C4-2B (cell line): ENCODE results near the gene PDGFRB.

ENCODE experiments used
- H3K27ac ChIP-seq: fragments of 450-650 bp; 2 replicates; pipeline ENCODE4 v1.5.1; 2017
- ZFX ChIP-seq: fragments of 450-650 bp; IDR thresholded peaks from 2 replicates; pipeline ENCODE4 v1.6.1; 2017
- TF ChIP-seq, protein P1 (sequence below): fragments of 450-650 bp; conservative IDR thresholded peaks from 2 replicates; pipeline ENCODE4 v1.5.1; 2017; ENCODE audit warnings: mild to moderate bottlenecking

PDGFRB gene

DNA sequence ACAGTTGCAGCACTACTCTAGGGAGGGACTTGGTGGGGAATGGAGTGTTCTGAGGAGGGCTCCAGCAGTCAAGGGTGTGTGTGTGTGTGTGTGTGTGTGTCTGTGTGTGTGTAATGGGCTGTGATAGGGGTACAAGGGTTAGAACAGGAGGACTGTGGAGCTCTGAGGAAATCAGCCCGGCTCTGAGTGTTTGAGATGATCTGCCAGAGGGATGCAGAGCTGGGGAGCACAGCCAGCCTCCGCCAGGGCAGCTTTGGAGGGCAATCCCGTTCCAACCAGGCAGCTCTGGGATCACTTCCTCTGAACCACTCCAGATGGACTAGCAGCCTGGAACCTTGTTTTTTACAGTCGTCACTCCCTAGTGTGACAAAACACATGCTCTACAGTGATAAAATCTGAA lies 31.3 kb upstream of the PDGFRB start:
- TF ChIP-seq, protein P1, sequence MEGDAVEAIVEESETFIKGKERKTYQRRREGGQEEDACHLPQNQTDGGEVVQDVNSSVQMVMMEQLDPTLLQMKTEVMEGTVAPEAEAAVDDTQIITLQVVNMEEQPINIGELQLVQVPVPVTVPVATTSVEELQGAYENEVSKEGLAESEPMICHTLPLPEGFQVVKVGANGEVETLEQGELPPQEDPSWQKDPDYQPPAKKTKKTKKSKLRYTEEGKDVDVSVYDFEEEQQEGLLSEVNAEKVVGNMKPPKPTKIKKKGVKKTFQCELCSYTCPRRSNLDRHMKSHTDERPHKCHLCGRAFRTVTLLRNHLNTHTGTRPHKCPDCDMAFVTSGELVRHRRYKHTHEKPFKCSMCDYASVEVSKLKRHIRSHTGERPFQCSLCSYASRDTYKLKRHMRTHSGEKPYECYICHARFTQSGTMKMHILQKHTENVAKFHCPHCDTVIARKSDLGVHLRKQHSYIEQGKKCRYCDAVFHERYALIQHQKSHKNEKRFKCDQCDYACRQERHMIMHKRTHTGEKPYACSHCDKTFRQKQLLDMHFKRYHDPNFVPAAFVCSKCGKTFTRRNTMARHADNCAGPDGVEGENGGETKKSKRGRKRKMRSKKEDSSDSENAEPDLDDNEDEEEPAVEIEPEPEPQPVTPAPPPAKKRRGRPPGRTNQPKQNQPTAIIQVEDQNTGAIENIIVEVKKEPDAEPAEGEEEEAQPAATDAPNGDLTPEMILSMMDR = no peak
- no peak for TF ChIP-seq ZFX
- no peak overlapping the region for H3K27ac ChIP-seq

DNA sequence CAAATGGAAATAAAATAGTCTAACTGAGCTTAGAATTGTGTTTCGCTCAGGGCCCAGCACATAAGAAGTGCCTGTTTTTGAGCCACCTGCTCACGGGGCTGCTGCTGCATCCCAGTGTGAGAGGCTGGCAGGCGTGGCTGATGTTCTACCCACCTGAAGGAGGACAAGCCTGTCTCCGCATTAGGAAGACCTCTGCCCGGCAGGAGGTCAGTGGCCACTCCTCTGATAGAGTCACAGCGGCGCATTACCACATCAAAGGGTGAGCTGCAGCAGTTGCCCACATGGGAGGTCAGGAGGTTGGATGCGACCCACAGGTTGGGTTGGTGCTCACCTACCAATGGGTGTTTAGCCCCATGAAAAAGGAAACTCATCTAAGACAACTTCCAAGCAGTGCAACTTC lies 30.5 kb upstream of the PDGFRB start:
- no peak overlapping the region for H3K27ac ChIP-seq
- TF ChIP-seq, protein P1 = no peak
- TF ChIP-seq ZFX = no peak

DNA sequence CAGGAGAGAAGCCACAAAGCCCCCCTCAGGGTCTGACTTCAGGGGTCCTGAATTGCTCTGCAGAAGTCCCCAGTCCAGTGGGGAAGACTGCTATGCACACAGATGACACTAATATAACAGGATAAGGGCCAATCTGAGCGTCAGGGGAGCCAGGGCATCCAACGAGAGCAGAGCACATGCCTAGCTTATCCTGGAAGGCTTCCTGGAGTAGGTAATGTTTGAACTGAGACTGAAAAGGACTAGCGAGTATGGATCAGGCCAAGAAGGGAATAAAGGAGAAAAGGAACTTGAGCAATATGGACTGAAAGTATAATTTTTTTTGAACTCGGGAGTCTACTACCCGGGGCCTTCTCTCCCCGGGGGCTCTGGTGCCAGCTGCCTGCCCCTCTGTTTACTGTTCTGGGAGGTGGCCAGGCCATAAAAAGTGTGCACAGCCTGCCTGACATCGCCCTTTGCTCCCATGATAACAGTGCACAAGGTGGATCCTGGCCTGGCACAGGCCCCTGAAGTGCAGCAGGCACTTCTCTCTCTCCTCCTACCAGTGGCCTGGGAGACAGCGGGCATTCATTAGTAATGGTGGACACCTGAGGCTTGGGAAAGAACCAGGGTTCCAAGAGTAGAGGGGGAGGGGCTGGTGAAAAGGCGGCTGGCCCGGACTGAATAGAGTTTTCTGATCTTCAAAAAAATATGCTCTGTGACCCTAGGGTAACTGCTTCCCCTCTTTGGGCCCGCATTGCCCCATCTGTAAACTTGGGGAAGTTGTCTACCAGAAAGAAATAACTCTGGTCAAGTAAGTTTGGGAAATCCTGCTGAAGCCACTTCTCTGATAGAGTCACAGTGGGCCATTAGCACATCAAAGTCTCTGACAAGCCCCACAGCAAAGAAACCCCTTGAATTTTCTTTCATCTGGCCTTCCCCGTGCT lies 29.6 kb upstream of the PDGFRB start:
- TF ChIP-seq, protein P1 = no peak
- no peak for TF ChIP-seq ZFX
- H3K27ac ChIP-seq = no peak overlapping the region

DNA sequence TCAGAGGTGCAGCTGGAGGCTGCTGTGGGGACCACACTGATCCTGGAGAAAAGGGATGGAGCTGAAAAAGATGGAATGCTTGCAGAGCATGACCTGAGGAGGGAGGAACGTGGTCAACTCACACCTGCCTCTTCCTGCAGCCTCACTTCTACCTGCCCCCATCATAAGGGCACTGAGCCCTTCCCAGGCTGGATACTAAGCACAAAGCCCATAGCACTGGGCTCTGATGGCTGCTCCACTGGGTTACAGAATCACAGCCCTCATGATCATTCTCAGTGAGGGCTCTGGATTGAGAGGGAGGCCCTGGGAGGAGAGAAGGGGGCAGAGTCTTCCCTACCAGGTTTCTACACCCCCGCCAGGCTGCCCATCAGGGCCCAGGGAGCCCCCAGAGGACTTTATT lies 28.4 kb upstream of the PDGFRB start:
- no peak for TF ChIP-seq ZFX
- TF ChIP-seq, protein P1 = no peak

DNA sequence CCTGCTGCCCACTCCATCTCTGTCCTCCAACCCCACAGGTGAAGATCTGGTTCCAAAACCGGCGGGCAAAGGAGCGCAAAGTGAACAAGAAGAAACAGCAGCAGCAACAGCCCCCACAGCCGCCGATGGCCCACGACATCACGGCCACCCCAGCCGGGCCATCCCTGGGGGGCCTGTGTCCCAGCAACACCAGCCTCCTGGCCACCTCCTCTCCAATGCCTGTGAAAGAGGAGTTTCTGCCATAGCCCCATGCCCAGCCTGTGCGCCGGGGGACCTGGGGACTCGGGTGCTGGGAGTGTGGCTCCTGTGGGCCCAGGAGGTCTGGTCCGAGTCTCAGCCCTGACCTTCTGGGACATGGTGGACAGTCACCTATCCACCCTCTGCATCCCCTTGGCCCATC lies 27.8 kb upstream of the PDGFRB start:
- no peak overlapping the region for H3K27ac ChIP-seq
- TF ChIP-seq, protein P1 = no peak
- no peak for TF ChIP-seq ZFX

More for the DNA sequence above, 28.4 kb upstream of the PDGFRB start:
- H3K27ac ChIP-seq = no peak overlapping the region

DNA sequence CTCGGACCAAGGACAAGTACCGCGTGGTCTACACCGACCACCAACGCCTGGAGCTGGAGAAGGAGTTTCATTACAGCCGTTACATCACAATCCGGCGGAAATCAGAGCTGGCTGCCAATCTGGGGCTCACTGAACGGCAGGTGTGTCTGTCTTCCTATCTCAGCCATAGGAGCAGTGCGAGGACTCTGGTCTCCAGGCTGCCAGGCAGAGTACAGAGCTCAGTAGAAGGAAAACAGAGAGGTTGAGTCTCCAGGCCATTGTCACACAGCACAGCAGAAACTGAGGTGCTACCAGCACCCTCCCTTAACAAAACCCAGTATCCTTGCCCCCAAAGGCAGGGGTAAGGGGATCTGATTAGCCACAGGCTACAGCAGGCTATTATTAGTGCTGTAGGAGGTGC lies 27.1 kb upstream of the PDGFRB start:
- TF ChIP-seq ZFX = no peak
- TF ChIP-seq, protein P1 = no peak
- no peak overlapping the region for H3K27ac ChIP-seq

DNA sequence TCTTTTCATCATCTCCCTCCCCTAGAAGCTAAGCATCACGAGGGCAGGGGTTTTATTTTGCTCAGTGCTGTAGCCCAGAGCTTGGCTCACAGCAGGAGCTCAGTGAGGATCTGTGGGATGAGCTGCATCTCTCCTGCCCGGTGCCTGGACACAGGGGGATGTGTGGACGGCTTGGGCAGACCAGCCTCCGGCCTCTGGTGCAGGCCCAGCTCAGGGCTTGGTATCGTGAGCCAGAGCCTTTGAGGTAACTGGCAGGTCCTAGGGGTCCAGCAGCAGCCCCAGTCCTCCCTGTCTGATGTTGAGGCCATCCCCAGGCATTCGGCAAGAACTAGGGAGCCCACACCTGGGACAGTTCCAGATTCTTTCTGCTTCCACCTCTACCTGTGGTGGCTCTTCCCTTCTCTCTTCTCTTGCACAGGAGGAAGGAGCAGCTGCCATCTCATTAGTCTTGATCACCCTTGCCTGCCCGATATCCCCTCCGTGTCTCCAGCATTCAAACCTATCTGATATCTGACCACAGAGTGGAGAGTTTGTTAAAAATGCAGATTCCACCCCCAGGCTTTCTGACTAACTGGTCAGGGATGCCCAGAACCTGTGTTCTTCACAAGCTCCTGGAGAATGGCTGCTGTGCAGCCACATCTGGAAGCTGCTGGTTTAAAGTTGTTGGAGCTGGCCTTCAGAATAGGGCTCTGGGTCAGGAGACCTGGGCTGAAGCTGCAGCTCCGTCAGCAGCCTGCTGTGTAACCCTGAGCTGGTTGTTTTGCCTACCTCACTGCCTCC lies 26.3 kb upstream of the PDGFRB start:
- H3K27ac ChIP-seq = no peak overlapping the region
- TF ChIP-seq, protein P1 = no peak
- no peak for TF ChIP-seq ZFX
